Measurements from ENCODE around the gene LIMK1. TPM values are rescaled to one million over a fixed set of nuclear protein-coding genes. Genes with fewer than 3 reads are reported as not detected.

LIMK1 gene
- total RNA-seq, 6 donors from 2014 or later: 15.9 to 51.9 (median 33.0) TPM

GRCh38 chr7:74078461-74078860 is 5.1 kb upstream of the LIMK1 start:
- no peaks in the 10 kb centered on the region for H3K36me3 ChIP-seq
- H3K27ac ChIP-seq: no peak overlapping the region
- no peak overlapping the region for H3K4me3 ChIP-seq
- peaks cover 4 to 8% (median 6%) of the 10 kb centered on the region in 4 donors for H3K4me1 ChIP-seq
- no peaks in the 10 kb centered on the region for H3K27me3 ChIP-seq
- no peak for TF ChIP-seq POLR2AphosphoS5 (IDR thresholded peaks at IDR 0.05)
- no peak for TF ChIP-seq EP300 (IDR thresholded peaks at IDR 0.05)
- no peak for TF ChIP-seq POLR2A (IDR thresholded peaks at IDR 0.05)
- TF ChIP-seq CTCF (IDR thresholded peaks at IDR 0.05): no peak
- DNase-seq: no peak
- ATAC-seq (ENCODE audit: low FRiP score in 2 of 2): no peak
- no peaks in the 10 kb centered on the region for H3K9me3 ChIP-seq
- 96 to 100% methylated on average over 2 of the region's 2 CpGs for WGBS, 2 donors

GRCh38 chr7:74082770-74083116 is 861 bp upstream of the LIMK1 start:
- 79 to 91% methylated on average over 7 to 9 of the region's 9 CpGs for WGBS, 2 donors
- peak overlapping the region in 1 of 4 donors; percentile 89 for H3K4me3 ChIP-seq
- no peaks in the 10 kb centered on the region for H3K27me3 ChIP-seq
- no peaks in the 10 kb centered on the region for H3K9me3 ChIP-seq
- no peaks in the 10 kb centered on the region for H3K36me3 ChIP-seq
- ATAC-seq (ENCODE audit: low FRiP score in 2 of 2) (no peak), DNase-seq (no peak)
- peaks cover 13 to 25% (median 17%) of the 10 kb centered on the region in 4 donors for H3K4me1 ChIP-seq
- peak overlapping the region in 1 of 4 donors; percentile 65 for H3K27ac ChIP-seq
- TF ChIP-seq CTCF (IDR thresholded peaks at IDR 0.05) (no peak), POLR2A (IDR thresholded peaks at IDR 0.05) (no peak), EP300 (IDR thresholded peaks at IDR 0.05) (no peak), POLR2AphosphoS5 (IDR thresholded peaks at IDR 0.05) (no peak)

- ATAC-seq (ENCODE audit: low FRiP score in 2 of 2) (peak; percentile 34 to 76), DNase-seq (no peak)
- peak overlapping the region; percentile 43 to 79 (median 60) for H3K27ac ChIP-seq
- peaks cover 13 to 25% (median 17%) of the 10 kb centered on the region in 4 donors for H3K4me1 ChIP-seq
- peak overlapping the region; percentile 89 to 98 (median 92) for H3K4me3 ChIP-seq
- 2 to 3% methylated on average over 8 to 35 of the region's 61 CpGs for WGBS, 2 donors
- H3K9me3 ChIP-seq: no peaks in the 10 kb centered on the region
- H3K27me3 ChIP-seq: no peaks in the 10 kb centered on the region
- H3K36me3 ChIP-seq: no peaks in the 10 kb centered on the region
- no peak for TF ChIP-seq EP300 (IDR thresholded peaks at IDR 0.05)
- TF ChIP-seq POLR2A (IDR thresholded peaks at IDR 0.05): no peak
- no peak for TF ChIP-seq POLR2AphosphoS5 (IDR thresholded peaks at IDR 0.05)
- TF ChIP-seq CTCF (IDR thresholded peaks at IDR 0.05): no peak
Measured at GRCh38 chr7:74083928-74084721, 521 bp downstream of the LIMK1 start.

- 74 to 78% methylated on average over 4 to 6 of the region's 6 CpGs for WGBS, 2 donors
- TF ChIP-seq EP300 (IDR thresholded peaks at IDR 0.05): no peak
- TF ChIP-seq POLR2A (IDR thresholded peaks at IDR 0.05): no peak
- no peak for TF ChIP-seq CTCF (IDR thresholded peaks at IDR 0.05)
- no peak for TF ChIP-seq POLR2AphosphoS5 (IDR thresholded peaks at IDR 0.05)
- DNase-seq: peak in 1 of 2 donors; percentile 57
- no peaks in the 10 kb centered on the region for H3K9me3 ChIP-seq
- peaks cover 13 to 25% (median 17%) of the 10 kb centered on the region in 4 donors for H3K4me1 ChIP-seq
- no peaks in the 10 kb centered on the region for H3K36me3 ChIP-seq
- H3K27me3 ChIP-seq: no peaks in the 10 kb centered on the region
- ATAC-seq (ENCODE audit: low FRiP score in 2 of 2): no peak
- peak overlapping the region in 3 of 4 donors; percentile 11 to 79 (median 43) for H3K27ac ChIP-seq
- peak overlapping the region; percentile 89 to 98 (median 92) for H3K4me3 ChIP-seq
Measured at GRCh38 chr7:74084722-74085578, 1.3 kb downstream of the LIMK1 start.
